OCI-LY7 (cell line): ENCODE results near the gene TOP2A. TPM values are rescaled to one million over a fixed set of nuclear protein-coding genes. Genes with fewer than 3 reads are reported as not detected.

ENCODE experiments used
- BruUV-seq: library from RNA; stranded (reverse); fragments of 400-500 nt; replicated peaks from 2 replicates; lab custom pipeline; 2021; lab: Mats Ljungman, UMichigan
- CTCF ChIA-PET: fragments of 300-600 bp; sonication (Branson Sonifier 250); formaldehyde crosslinking; loops from one replicate; lab custom pipeline; 2022; ENCODE audit warnings: antibody characterized with exemption; ENCODE audit not compliant: unreplicated experiment; lab: Charles Lee
- POLR2A ChIA-PET: fragments of 300-600 bp; sonication (Branson Sonifier 250); formaldehyde crosslinking; loops from one replicate; lab custom pipeline; 2022; ENCODE audit warnings: antibody characterized with exemption; lab: Charles Lee
- DNase-seq: peaks from one replicate; pipeline ENCODE4 v3.0.0-alpha.2; 2015; ENCODE audit warnings: low spot score
- H2AFZ ChIP-seq: fragments of 200-600 bp; sonication (generic), shearing (Covaris generic); 2 replicates; pipeline ENCODE4 v1.6.1; 2014; ENCODE audit warnings: mild to moderate bottlenecking, antibody characterized with exemption, low read length, moderate library complexity
- H3K27ac ChIP-seq: fragments of 200-600 bp; sonication (generic); 2 replicates; pipeline ENCODE4 v1.5.1; 2014; ENCODE audit warnings: mixed run types, low read depth, mild to moderate bottlenecking, moderate library complexity, low read length, inconsistent platforms; ENCODE audit not compliant: poor library complexity, severe bottlenecking
- H3K36me3 ChIP-seq: fragments of 200-600 bp; sonication (generic); 2 replicates; pipeline ENCODE4 v1.6.1; 2014; ENCODE audit warnings: mild to moderate bottlenecking, antibody characterized with exemption, low read length, moderate library complexity, mixed read lengths; ENCODE audit not compliant: insufficient read depth
- H3K4me1 ChIP-seq: fragments of 200-600 bp; sonication (generic); 2 replicates; pipeline ENCODE4 v1.5.1; 2014; ENCODE audit warnings: mild to moderate bottlenecking, low read length; ENCODE audit not compliant: insufficient read depth, poor library complexity, severe bottlenecking
- H3K4me2 ChIP-seq: fragments of 200-600 bp; sonication (generic); 2 replicates; pipeline ENCODE4 v1.6.1; 2014; ENCODE audit warnings: mild to moderate bottlenecking, low read length
- H3K4me3 ChIP-seq: fragments of 200-600 bp; sonication (generic); 2 replicates; pipeline ENCODE4 v1.5.1; 2014; ENCODE audit warnings: mild to moderate bottlenecking, low read depth, low read length; ENCODE audit not compliant: poor library complexity, severe bottlenecking
- H3K79me2 ChIP-seq: fragments of 200-600 bp; sonication (generic); 2 replicates; pipeline ENCODE4 v1.6.1; 2016; ENCODE audit warnings: low read depth, mild to moderate bottlenecking, low read length, moderate library complexity, mixed read lengths; ENCODE audit not compliant: insufficient read depth
- H3K9me2 ChIP-seq: fragments of 200-600 bp; sonication (generic); 2 replicates; pipeline ENCODE4 v1.6.1; 2016; ENCODE audit warnings: mild to moderate bottlenecking, low read length, mixed read lengths; ENCODE audit not compliant: insufficient read depth
- H3K9me3 ChIP-seq: fragments of 200-600 bp; sonication (generic); 2 replicates; pipeline ENCODE4 v1.6.1; 2014; ENCODE audit warnings: mild to moderate bottlenecking, mixed run types, low read length, mixed read lengths
- H4K20me1 ChIP-seq: fragments of 200-600 bp; sonication (generic); 2 replicates; pipeline ENCODE4 v1.6.1; 2014; ENCODE audit warnings: mild to moderate bottlenecking, antibody characterized with exemption, low read length, moderate library complexity, mixed read lengths; ENCODE audit not compliant: insufficient read depth
- CTCF ChIP-seq: fragments of 200-600 bp; sonication (generic); conservative IDR thresholded peaks from 2 replicates; pipeline ENCODE4 v1.5.1; 2014; ENCODE audit warnings: mild to moderate bottlenecking, antibody characterized with exemption, low read length, moderate library complexity, mixed read lengths
- EZH2phosphoT487 ChIP-seq: fragments of 200-600 bp; sonication (generic); IDR thresholded peaks from 2 replicates; pipeline ENCODE4 v1.6.1; 2018; ENCODE audit warnings: low read depth, borderline replicate concordance, mild to moderate bottlenecking, mixed run types, antibody characterized with exemption, low read length, moderate library complexity, mixed read lengths
- intact Hi-C: fragments of 100-400 bp; cut with micrococcal nuclease; formaldehyde crosslinking; loops from one replicate; pipeline ENCODE4 v1.10.0; 2022; ENCODE audit not compliant: unreplicated experiment
- total RNA-seq, 2 experiments: library from RNA; depleted of rRNA in 1 of 2; stranded (reverse); fragments of >200 nt in 1 of 2; shearing (Covaris generic) in 1 of 2; gene quantifications; 2 replicates each; pipeline ENCODE4 v1.2.3, GENCODE V29; 2014 to 2022

Gene TOP2A
- total RNA-seq, 2 experiments from 2014 or later, result 293 to 340 TPM

GRCh38 chr17:40442392-40443195, 24.9 kb upstream of the TOP2A start:
- TF ChIP-seq EZH2phosphoT487, result no peak
- Histone ChIP-seq H3K4me3 (no peak overlapping the region), H4K20me1 (no peaks in the 10 kb centered on the region), H3K4me1 (peaks cover 3% of the 10 kb centered on the region), H3K9me2 (no peaks in the 10 kb centered on the region), H3K27ac (no peak overlapping the region), H2AFZ (no peak overlapping the region), H3K79me2 (no peaks in the 10 kb centered on the region), H3K9me3 (no peaks in the 10 kb centered on the region), H3K4me2 (no peak overlapping the region), H3K36me3 (no peaks in the 10 kb centered on the region)
- BruUV-seq, result no TSS peak
- ChIA-PET CTCF (no interaction called here), POLR2A (no interaction called here)
- intact Hi-C loops, result loop anchor here (5.0 kb wide), 1 partner anchor 85 kb away; no protein-coding TSS in a partner anchor
- DNase-seq, result no peak

GRCh38 chr17:40440166-40440565, 22.5 kb upstream of the TOP2A start:
- Histone ChIP-seq H3K9me3 (no peaks in the 10 kb centered on the region), H4K20me1 (no peaks in the 10 kb centered on the region), H3K4me1 (peaks cover 9% of the 10 kb centered on the region), H3K9me2 (no peaks in the 10 kb centered on the region), H3K36me3 (no peaks in the 10 kb centered on the region), H3K4me3 (no peak overlapping the region), H3K79me2 (no peaks in the 10 kb centered on the region), H3K4me2 (no peak overlapping the region), H3K27ac (no peak overlapping the region), H2AFZ (no peak overlapping the region)
- no TSS peak for BruUV-seq
- no peak for TF ChIP-seq EZH2phosphoT487
- no peak for TF ChIP-seq CTCF
- CTCF ChIA-PET, result no interaction called here
- DNase-seq, result no peak
- intact Hi-C loops, result loop anchor here (2.0 to 5.0 kb wide), 2 partner anchors 37 to 83 kb away; no protein-coding TSS in a partner anchor
- POLR2A ChIA-PET, result no interaction called here

GRCh38 chr17:40437095-40437732, 19.5 kb upstream of the TOP2A start:
- H2AFZ ChIP-seq, result no peak overlapping the region
- H3K79me2 ChIP-seq, result no peaks in the 10 kb centered on the region
- TF ChIP-seq EZH2phosphoT487 (no peak), CTCF (no peak)
- H3K9me3 ChIP-seq, result no peaks in the 10 kb centered on the region
- no peaks in the 10 kb centered on the region for H4K20me1 ChIP-seq
- H3K9me2 ChIP-seq, result no peaks in the 10 kb centered on the region
- H3K4me3 ChIP-seq, result no peak overlapping the region
- no TSS peak for BruUV-seq
- H3K4me2 ChIP-seq, result no peak overlapping the region
- no peaks in the 10 kb centered on the region for H3K36me3 ChIP-seq
- ChIA-PET POLR2A (interaction anchor here (1.0 kb wide), 1 partner anchor 18 kb away, joined by 3 read pairs; no protein-coding TSS in a partner anchor), CTCF (no interaction called here)
- peaks cover 9% of the 10 kb centered on the region for H3K4me1 ChIP-seq
- no peak for DNase-seq
- H3K27ac ChIP-seq, result no peak overlapping the region
- intact Hi-C loops, result no loop called here
